Upper lobe of left lung (tissue), 6 donors: ENCODE measurements around the gene TBXAS1. TPM values are rescaled to one million over a fixed set of nuclear protein-coding genes. Genes with fewer than 3 reads are reported as not detected.
A peak's percentile ranks its signal among the peaks of the same experiment; 100 is the strongest.

Experiments
- ATAC-seq, 2 donors: fragments of 200-7000 bp; cut with Tn5 transposase; one replicate each; pipeline ENCODE4 v1.9.1; 2022; ENCODE audit warnings: mild to moderate bottlenecking in 2 of 2, moderate library complexity in 2 of 2; ENCODE audit not compliant: low FRiP score in 2 of 2
- DNase-seq, 2 donors: peaks; one replicate each; pipeline ENCODE4 v3.0.0-alpha.2; 2019 to 2020
- H3K27ac ChIP-seq, 4 donors: fragments of 200-600 bp; sonication (generic); one replicate each; pipeline ENCODE4 v1.5.1; 2016 to 2019
- H3K27me3 ChIP-seq, 4 donors: fragments of 200-600 bp; sonication (generic); one replicate each; pipeline ENCODE4 v1.5.1; 2017 to 2019
- H3K36me3 ChIP-seq, 4 donors: fragments of 200-600 bp; sonication (generic); one replicate each; pipeline ENCODE4 v1.5.1; 2016 to 2019
- H3K4me1 ChIP-seq, 4 donors: fragments of 200-600 bp; sonication (generic); one replicate each; pipeline ENCODE4 v1.5.1; 2018 to 2019
- H3K4me3 ChIP-seq, 4 donors: fragments of 200-600 bp; sonication (generic); one replicate each; pipeline ENCODE4 v1.5.1; 2017 to 2019; ENCODE audit warnings: mild to moderate bottlenecking in 2 of 4, moderate library complexity in 1 of 4
- H3K9me3 ChIP-seq, 4 donors: fragments of 200-600 bp; sonication (generic); one replicate each; pipeline ENCODE4 v1.5.1; 2018 to 2019
- CTCF ChIP-seq, 6 experiments: fragments of 450-650 bp in 4 of 6; fragments of 200-600 bp in 2 of 6; sonication (generic) in 2 of 6; IDR thresholded peaks; one replicate each; pipeline ENCODE4 v1.5.1; 2016 to 2019; ENCODE audit warnings: antibody characterized with exemption in 6 of 6
- EP300 ChIP-seq, 4 donors: sonication (generic); formaldehyde crosslinking; IDR thresholded peaks; one replicate each; pipeline ENCODE4 v1.5.1; 2017; ENCODE audit warnings: antibody characterized with exemption in 4 of 4, control low read depth in 2 of 4
- POLR2A ChIP-seq, 4 donors: fragments of 450-650 bp; IDR thresholded peaks; one replicate each; pipeline ENCODE4 v1.5.1; 2016 to 2017; ENCODE audit warnings: antibody characterized with exemption in 4 of 4, mild to moderate bottlenecking in 2 of 4
- POLR2AphosphoS5 ChIP-seq, 2 donors: sonication (generic); formaldehyde crosslinking; IDR thresholded peaks; one replicate each; pipeline ENCODE4 v1.5.1; 2017; ENCODE audit warnings: antibody characterized with exemption in 2 of 2
- WGBS, 2 donors: methylation state at CpG; one replicate each; pipeline ENCODE4 v1.1.5; 2017 to 2018; 5-methylcytosine and 5-hydroxymethylcytosine counted together
- total RNA-seq, 6 donors: library from RNA; depleted of rRNA in 4 of 6; stranded (reverse); fragments of >200 nt in 4 of 6; gene quantifications; one replicate each; pipeline versions ENCODE4 v1.1.0 to v1.2.1, GENCODE V29; 2016 to 2021
- donor health status: DM: no; HTN: no; CAD: no; lungs with moderate emphysema.
- donor health status: DM: no; HTN: yes; CAD: no; lungs with severe emphysema.

Gene TBXAS1
- total RNA-seq, 6 donors from 2014 or later: 62.8 to 317 (median 85.6) TPM

GRCh38 chr7:139936760-139937310 lies 107.8 kb downstream of the TBXAS1 start:
- DNase-seq (no peak), ATAC-seq (peak; percentile 23 to 64)
- H3K4me1 ChIP-seq: peaks cover 6 to 12% (median 10%) of the 10 kb centered on the region in 4 donors
- no peak overlapping the region for H3K4me3 ChIP-seq
- H3K27ac ChIP-seq: peak overlapping the region in 1 of 4 donors; percentile 14
- H3K36me3 ChIP-seq: peaks cover 0 to 3% (median 0%) of the 10 kb centered on the region in 4 donors
- TF ChIP-seq POLR2A (IDR thresholded peaks at IDR 0.05) (no peak), CTCF (IDR thresholded peaks at IDR 0.05) (no peak), POLR2AphosphoS5 (IDR thresholded peaks at IDR 0.05) (no peak), EP300 (IDR thresholded peaks at IDR 0.05) (no peak)
- no peaks in the 10 kb centered on the region for H3K27me3 ChIP-seq
- no peaks in the 10 kb centered on the region for H3K9me3 ChIP-seq
- 57 to 64% methylated on average over 2 of the region's 2 CpGs for WGBS, 2 donors

GRCh38 chr7:139937715-139938114 lies 108.7 kb downstream of the TBXAS1 start:
- Histone ChIP-seq H3K4me1 (peaks cover 6 to 12% (median 10%) of the 10 kb centered on the region in 4 donors), H3K27ac (peak overlapping the region in 2 of 4 donors; percentile 14 to 18), H3K4me3 (no peak overlapping the region), H3K9me3 (no peaks in the 10 kb centered on the region), H3K36me3 (peaks cover 0 to 3% (median 0%) of the 10 kb centered on the region in 4 donors), H3K27me3 (no peaks in the 10 kb centered on the region)
- TF ChIP-seq EP300 (IDR thresholded peaks at IDR 0.05) (no peak), POLR2AphosphoS5 (IDR thresholded peaks at IDR 0.05) (no peak), CTCF (IDR thresholded peaks at IDR 0.05) (no peak), POLR2A (IDR thresholded peaks at IDR 0.05) (no peak)
- DNase-seq (peak in 1 of 2 donors; percentile 51), ATAC-seq (peak in 1 of 2 donors; percentile 63)
- WGBS, 2 donors: 45 to 53% methylated on average over 6 of the region's 6 CpGs

GRCh38 chr7:139940866-139941265 lies 111.8 kb downstream of the TBXAS1 start:
- Histone ChIP-seq H3K27ac (no peak overlapping the region), H3K36me3 (peaks cover 0 to 3% (median 0%) of the 10 kb centered on the region in 4 donors), H3K4me1 (peaks cover 6 to 16% (median 11%) of the 10 kb centered on the region in 4 donors), H3K27me3 (no peaks in the 10 kb centered on the region), H3K4me3 (no peak overlapping the region), H3K9me3 (peaks cover 0 to 3% (median 0%) of the 10 kb centered on the region in 4 donors)
- no peak for ATAC-seq
- DNase-seq: no peak
- WGBS, 2 donors: 75 to 81% methylated on average over 2 of the region's 2 CpGs
- TF ChIP-seq EP300 (IDR thresholded peaks at IDR 0.05): no peak

- no peak overlapping the region for H3K4me3 ChIP-seq
- WGBS, 2 donors: 92 to 94% methylated on average over 3 of the region's 3 CpGs
- H3K4me1 ChIP-seq: peaks cover 6 to 16% (median 11%) of the 10 kb centered on the region in 4 donors
- no peaks in the 10 kb centered on the region for H3K36me3 ChIP-seq
- ATAC-seq: no peak
- H3K9me3 ChIP-seq: peaks cover 0 to 3% (median 0%) of the 10 kb centered on the region in 4 donors
- no peaks in the 10 kb centered on the region for H3K27me3 ChIP-seq
- H3K27ac ChIP-seq: no peak overlapping the region
- TF ChIP-seq POLR2A (IDR thresholded peaks at IDR 0.05): no peak
- TF ChIP-seq EP300 (IDR thresholded peaks at IDR 0.05): no peak
- TF ChIP-seq CTCF (IDR thresholded peaks at IDR 0.05): no peak
- TF ChIP-seq POLR2AphosphoS5 (IDR thresholded peaks at IDR 0.05): no peak
- DNase-seq: no peak
Observed at GRCh38 chr7:139941421-139941820, 112.4 kb downstream of the TBXAS1 start.

- H3K27ac ChIP-seq: no peak overlapping the region
- no peak overlapping the region for H3K4me3 ChIP-seq
- ATAC-seq (no peak), DNase-seq (no peak)
- H3K9me3 ChIP-seq: peaks cover 0 to 3% (median 0%) of the 10 kb centered on the region in 4 donors
- no peaks in the 10 kb centered on the region for H3K27me3 ChIP-seq
- H3K4me1 ChIP-seq: peaks cover 6 to 14% (median 11%) of the 10 kb centered on the region in 4 donors
- WGBS, 2 donors: 92 to 94% methylated on average over 2 of the region's 2 CpGs
- TF ChIP-seq EP300 (IDR thresholded peaks at IDR 0.05) (no peak), CTCF (IDR thresholded peaks at IDR 0.05) (no peak), POLR2A (IDR thresholded peaks at IDR 0.05) (no peak), POLR2AphosphoS5 (IDR thresholded peaks at IDR 0.05) (no peak)
- H3K36me3 ChIP-seq: no peaks in the 10 kb centered on the region
Observed at GRCh38 chr7:139941866-139942265, 112.8 kb downstream of the TBXAS1 start.
